H1 (cell line): ENCODE results near the gene EML4. TPM values are rescaled to one million over a fixed set of nuclear protein-coding genes. Genes with fewer than 3 reads are reported as not detected.

ENCODE experiments used
- RAD21 ChIP-seq, 2 experiments: IDR thresholded peaks in 1 of 2; conservative IDR thresholded peaks in 1 of 2; 2 replicates each; pipeline ENCODE4 v1.6.1; 2011; ENCODE audit warnings: low read depth in 2 of 2, low read length in 2 of 2, improper control_type of control experiment in 1 of 2, inconsistent platforms in 1 of 2, mild to moderate bottlenecking in 1 of 2, moderate library complexity in 1 of 2
- TAF7 ChIP-seq: optimal IDR thresholded peaks from 2 replicates; pipeline ENCODE3; 2011; ENCODE audit warnings: low read depth, mild to moderate bottlenecking, inconsistent platforms, low read length, moderate library complexity, borderline replicate concordance
- YY1 ChIP-seq: IDR thresholded peaks from 2 replicates; pipeline ENCODE4 v1.6.1; 2011; ENCODE audit warnings: low read depth, mild to moderate bottlenecking, low read length
- polyA plus RNA-seq, 7 experiments: library from polyadenylated mRNA; depleted of rRNA in 3 of 7; stranded (reverse) in 5 of 7; unstranded in 2 of 7; fragments of >200 nt in 5 of 7; fragments of 200-250 nt in 2 of 7; gene quantifications; 1 replicate in 5 of 7; 2 replicates in 1 of 7; 4 replicates in 1 of 7; pipeline versions ENCODE4 v1.2.1 to v1.2.3, GENCODE V29; 2011 to 2013; ENCODE audit warnings: missing spikeins in 2 of 7, mixed read lengths in 2 of 7
- total RNA-seq: library from RNA; stranded (reverse); fragmentation: NEBNext Ultra II Directional; extraction: Animal tissue kit (Norgen Biotek cat#: 25700); gene quantifications from 2 replicates; pipeline ENCODE4 v1.2.1, GENCODE V29; 2021
- TF ChIP-seq, protein P1 (sequence below): IDR thresholded peaks from 2 replicates; pipeline ENCODE4 v1.6.1; 2011; ENCODE audit warnings: low read length, improper control_type of control experiment

Gene EML4
- total and polyA plus RNA-seq, 2 of the 8 experiments (the other 6 are each of a cell fraction or from before 2014, with no cell fraction given), result 50.1 to 104 TPM

DNA sequence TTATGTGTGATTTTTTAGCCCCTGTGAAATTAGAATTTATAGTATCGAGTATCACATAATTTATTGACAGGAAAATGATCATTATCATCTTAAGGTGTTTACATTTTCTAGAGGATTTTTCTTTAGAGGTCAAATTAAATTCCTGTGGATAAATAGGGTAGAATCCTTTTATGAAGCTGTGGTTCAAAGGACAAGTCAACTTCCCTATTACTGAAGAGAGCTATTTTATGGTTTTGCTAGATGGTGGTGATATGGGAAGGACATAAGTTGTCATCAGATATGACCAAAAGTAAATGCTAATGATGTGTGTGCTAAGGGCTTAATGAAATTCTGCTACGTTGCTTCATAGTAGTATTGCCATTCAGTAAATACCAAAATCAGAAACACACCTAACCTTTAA lies 80.1 kb downstream of the EML4 start (continued):
- TF ChIP-seq, protein P1, sequence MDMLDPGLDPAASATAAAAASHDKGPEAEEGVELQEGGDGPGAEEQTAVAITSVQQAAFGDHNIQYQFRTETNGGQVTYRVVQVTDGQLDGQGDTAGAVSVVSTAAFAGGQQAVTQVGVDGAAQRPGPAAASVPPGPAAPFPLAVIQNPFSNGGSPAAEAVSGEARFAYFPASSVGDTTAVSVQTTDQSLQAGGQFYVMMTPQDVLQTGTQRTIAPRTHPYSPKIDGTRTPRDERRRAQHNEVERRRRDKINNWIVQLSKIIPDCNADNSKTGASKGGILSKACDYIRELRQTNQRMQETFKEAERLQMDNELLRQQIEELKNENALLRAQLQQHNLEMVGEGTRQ, result no peak
- no peak for TF ChIP-seq TAF7
- TF ChIP-seq YY1, result no peak
- TF ChIP-seq RAD21 (IDR thresholded peaks at IDR 0.05 in 1 of 2, conservative IDR thresholded peaks at IDR 0.05 in 1 of 2; ENCODE audit: low read depth in 2 of 2, low read length in 2 of 2), result no peak
